Hypothalamus (tissue), 51 donors: ENCODE data around the gene CHST11.

Experiments
- DNase-seq, 51 donors: peaks; one replicate each; lab custom pipeline; 2025; lab: John Stamatoyannopoulos, UW

The CHST11 gene

DNA sequence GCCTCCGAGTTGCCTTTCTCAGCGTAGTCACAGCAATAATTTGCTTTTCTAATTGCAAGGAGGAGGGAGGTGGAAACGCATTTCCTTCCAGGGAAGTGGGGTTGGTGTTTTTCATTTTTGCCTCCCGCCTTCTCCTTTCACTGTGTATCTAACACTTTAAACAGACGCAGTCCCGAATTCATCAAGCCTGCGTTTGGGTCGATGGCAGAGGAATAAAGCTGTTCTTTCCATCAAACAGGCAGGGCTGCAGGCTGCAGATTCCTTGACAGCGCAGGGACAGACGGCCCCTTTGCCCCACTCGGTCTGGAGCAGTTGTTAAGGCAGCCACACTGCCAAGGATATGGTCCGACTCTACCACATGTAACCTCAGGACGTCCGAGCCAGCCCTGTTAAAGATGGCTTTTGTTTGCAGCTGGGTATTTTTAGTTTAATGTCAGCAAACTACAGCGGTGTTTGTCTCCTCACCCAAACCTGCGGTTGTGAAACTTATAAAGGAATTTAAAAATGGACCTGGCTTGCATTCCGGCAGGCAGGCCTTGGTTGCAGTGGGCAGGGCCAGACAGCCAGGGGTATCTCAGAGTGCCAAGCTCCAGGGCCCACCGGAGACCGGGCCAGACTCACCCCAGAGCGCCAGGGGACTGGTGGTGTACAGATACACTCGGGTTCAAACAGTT, 2.1 kb downstream of the CHST11 start:
- peak in 17 of 51 donors; percentile 4 to 69 (median 19) for DNase-seq

DNA sequence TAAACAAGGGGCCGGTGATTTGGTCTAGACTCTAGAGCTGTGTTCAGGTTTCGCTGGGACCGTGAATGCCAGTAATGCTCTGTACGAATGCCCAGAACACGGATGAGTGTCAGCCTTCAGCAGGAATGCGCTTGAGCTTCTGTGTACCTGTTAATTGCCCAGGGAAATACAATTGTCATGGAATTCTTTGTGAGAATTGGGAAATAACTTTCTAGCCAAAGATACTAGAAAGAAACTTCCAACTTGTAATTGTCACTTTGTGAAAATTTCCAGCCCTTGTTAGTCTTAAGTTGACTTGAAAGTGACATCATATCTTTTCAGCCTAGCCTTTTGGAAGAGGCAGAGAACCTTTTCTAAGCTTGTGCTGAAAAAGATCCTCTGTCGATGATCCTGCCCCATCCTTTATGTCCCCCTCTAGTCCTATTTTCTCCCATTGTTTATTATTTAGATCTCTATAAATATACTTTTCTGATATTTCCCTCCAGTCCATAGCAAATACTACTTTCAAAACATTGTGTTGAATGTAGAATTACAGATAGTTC, 2.7 kb downstream of the CHST11 start:
- DNase-seq, result no peak

DNA sequence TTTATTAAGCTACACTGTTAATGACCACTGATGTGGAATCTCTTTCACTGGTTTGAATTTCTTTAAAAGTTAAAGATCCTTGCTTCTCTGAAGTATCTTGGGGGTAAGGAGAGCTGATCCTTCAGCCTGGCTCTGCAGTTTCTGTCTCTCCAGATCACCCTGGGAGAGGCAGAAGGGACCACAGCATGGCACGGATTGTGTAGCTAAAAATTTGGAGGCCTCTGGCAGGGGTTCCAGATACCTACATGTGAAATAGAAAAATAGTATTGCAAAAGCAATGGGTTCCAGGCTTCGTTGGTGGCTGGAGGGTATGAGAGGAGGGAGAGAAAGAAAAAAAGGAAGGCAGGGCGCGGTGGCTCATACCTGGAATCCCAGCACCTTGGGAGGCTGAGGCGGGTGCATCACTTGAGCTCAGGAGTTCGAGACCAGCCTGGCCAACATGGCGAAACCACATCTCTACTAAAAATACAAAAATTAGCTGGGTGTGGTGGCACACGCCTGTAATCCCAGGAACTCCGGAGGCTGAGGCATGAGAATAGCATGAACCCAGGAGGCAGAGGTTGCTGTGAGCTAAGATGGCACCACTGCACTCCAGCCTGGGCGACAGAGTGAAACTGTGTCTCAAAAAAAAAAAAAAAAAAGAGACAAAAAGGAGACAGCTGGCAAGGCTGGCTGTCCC, 3.4 kb downstream of the CHST11 start:
- DNase-seq, result no peak

DNA sequence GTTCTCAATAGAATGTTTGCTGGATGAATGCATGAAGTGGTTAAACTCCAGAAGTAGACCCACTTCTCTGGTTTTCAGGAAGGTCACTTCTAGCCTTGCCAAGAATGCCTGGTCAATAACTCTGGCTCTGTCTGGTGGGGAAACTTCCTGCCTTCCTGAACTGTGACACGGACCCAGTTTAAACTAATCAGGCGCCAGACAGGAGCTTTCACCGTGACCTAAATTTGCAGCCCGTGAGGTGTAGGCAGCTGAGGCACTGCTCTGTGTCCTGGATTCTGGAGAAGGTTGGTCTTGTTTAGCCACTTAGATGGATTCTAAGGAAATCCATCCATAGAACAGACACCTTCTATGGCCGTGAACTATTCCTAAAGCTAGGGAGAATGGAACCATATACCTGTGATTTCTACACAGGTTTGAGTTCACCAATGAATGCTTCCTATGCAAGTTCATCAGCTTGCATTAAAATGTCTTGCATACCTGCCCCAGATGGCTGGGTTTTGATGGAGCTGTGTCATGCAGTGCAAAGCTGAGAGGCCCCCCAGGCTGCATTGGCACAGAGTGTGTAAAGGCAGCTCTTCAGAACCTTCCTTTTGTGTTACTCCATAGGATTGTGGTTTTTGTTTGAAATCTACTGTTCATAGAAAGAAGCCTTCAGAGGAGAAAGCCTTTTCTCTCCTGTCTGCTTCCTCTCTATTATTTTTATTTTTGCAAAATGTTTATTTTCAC, 4.4 kb downstream of the CHST11 start:
- DNase-seq, result no peak

DNA sequence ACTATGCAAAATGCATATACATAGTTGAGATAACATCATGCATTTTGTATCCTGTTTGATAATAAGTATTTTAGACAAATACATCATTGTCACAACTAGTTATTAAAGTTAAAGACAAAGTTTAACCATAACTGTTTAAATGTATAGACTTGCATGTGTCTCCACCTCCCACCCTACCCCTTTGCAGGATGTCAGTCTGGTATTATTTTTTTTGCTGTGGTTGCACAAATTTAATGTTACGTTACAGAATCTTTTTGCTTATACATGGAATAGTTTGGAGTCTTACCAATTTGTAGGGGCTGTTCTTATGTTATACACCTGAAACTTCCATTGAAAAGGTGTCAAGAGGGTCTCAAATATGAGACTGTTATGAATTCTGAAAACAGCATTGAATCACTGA, 5.6 kb downstream of the CHST11 start:
- DNase-seq, result no peak

DNA sequence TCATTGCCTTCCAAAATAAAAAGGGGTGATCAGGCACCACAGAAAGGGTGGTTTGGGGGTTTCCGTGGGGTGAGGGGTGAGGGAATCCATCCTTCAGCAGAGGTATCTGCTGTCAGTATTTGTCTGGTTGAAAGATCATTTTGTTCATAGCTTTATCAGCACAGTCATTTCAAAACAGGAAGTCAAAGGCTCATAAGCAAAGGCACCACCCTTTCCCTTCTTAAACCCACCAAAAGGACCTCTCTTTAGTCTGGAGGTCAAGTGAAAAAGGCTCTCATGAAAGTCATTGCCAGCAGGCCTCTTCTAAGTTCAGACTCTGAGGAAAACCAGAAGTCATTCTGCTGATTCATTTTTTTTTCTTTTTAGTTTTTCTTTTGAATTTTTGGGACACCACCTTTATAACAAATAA, 6.2 kb downstream of the CHST11 start:
- no peak for DNase-seq

DNA sequence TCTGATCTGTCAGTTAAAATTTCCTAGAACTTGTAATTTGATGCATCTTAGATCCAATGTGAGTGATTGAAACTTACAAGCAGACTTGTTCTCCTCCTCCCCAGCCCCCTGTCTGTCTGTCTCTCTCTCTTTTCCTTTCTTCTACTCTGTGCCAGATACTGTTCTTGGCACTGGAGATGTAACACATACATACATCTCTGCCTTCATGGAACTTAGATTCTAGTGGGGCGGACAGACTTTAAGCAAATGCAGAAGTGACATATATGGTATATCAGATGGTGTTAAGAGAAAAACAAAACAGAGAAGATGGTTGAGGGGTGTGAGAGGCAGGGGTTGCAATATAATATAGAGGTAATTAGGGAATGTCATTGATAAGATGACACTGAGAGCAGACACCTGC, 6.6 kb downstream of the CHST11 start:
- no peak for DNase-seq

DNA sequence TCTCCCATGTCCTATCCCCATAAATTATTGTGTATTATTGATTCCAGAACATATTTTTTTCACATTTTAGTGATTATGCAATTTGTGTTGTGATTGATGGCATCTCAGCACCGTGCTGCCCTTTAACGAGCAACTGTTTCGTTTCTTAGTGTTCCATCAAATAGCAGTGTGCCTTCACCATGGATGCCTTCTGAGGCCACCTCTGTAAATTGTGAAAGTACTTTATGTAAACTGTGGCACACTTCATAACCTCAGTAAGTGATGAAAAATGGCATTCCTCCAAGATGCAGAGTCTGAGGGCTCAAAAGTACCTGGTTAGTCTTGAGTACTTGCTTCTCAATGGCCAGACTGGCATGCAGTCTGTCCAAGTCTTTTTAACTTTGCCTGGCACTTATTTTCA, 8.2 kb downstream of the CHST11 start:
- DNase-seq, result no peak

DNA sequence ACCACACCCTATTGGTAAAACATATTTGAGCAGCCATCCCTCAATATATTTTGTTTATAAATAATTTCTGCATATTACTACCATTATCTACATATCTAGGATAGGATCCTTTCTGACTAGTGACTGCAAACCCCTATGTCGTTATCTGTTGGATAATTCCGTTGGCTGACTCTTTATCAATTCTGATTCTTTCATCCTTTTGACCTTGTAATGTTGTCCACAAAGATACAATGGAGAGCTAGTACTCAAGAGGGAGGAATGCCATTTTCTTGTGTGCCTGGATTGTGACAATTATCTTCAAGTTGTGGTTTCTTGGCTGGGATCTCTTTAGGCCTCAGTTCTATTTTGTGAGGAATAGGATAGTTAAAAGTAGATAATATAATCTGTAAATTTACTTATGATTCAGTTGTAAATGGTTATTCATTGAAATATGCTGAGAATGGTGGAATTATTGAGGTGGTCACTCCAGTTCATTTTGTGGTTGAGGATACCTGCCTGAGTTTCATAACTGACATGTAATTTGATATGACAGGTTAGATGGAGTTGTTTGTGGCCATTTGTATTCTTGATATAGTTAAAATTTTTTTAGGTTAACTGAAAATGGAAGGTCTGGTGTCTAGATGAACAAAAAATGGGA, 10.1 kb downstream of the CHST11 start:
- DNase-seq, result no peak

DNA sequence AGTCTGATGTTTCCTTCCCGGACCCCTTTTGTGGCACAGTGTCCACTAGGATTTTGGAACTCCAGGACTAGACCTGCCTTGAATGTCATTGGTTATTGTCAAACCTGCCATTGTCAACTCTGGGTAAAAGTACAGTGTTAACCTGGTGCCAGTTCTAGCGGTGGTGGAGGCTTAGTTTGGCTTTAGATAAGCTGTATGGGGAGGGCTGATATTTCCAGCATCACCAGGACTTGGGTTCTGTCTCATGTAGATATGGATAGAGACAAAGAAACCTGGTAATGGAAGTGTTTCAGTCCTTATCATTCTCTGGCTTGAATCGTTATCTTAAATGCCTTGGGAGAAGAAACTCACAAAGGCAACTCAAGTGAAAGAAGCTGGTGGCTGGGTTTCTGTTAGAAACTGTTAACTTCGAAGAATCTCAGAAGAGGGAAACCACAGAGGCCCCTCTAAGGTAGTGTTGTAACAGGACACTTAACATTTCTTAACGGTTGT, 10.6 kb downstream of the CHST11 start:
- no peak for DNase-seq

DNA sequence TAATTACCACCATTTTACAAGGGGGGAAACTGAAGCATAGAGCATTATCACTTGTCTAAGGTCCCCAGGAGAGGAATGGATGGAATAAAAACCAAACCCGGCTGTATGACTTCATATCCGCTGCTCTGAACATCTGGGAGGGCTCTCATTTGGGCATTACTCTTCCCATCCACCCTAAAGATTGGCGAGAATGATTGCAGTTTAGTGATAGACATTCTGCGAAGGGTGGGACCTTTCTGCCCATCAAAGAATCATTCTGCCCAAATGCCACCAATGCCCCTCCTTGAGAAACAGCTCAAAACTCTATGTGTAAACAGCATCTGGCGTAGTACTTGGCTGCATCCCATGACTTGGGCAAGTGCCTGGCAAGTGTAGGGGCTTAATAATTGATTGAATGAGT, 11.6 kb downstream of the CHST11 start:
- no peak for DNase-seq

DNA sequence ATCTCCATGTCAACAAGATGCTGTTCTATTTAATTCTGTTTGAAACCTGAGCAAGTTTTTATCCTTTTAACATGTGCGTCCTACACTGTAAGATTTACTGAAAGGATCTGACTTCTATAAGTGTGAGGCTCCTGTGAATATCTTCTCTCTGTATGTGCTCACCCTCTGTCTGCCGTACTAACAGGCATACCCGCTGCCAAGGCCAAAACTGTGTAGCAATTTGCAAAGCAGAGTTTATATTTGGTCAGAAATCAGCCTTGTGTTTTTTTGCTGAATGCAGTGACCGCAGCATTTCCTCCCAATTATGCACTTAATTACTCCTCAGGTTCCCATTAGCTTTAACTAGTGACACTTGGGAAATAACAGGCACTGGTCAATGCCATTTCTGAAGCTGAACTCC, 12.3 kb downstream of the CHST11 start:
- no peak for DNase-seq

DNA sequence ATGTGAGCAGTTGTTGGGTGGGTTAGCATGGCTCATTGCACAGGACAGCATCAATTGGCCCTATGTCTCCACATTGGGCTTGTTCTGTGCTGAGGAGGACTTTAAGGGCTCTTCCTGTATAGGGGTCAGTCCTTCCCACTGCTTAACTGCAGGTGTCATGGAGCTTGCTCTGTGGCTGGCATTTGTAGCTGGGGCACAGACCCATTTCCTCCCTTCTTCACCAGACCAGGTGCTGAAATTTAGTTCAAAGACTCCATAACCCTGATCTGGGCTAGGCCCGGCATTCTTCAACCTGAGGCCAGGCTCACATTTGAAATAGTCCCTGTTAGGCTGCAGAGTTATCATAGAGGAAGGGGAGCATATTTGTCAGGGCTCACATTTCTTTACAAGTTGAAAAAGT, 12.8 kb downstream of the CHST11 start:
- DNase-seq, result no peak

DNA sequence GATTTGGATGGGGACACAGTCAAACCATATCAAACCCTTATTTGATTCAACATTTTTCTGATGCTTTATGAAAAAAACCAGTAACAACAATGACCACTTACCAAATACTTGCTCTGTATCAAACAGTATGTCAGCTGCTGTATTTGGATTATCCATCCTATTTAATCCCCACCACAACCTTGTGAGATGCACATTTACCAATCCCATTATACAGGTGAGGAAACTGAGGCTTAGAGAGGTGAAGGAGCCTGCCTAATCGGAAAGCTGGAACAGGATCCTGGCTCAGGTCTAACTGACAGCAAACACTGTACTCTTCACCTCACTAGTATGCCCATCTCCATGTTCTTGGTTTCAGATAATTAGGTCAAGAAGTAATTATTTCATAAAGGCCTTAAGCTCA, 13.8 kb downstream of the CHST11 start:
- no peak for DNase-seq

DNA sequence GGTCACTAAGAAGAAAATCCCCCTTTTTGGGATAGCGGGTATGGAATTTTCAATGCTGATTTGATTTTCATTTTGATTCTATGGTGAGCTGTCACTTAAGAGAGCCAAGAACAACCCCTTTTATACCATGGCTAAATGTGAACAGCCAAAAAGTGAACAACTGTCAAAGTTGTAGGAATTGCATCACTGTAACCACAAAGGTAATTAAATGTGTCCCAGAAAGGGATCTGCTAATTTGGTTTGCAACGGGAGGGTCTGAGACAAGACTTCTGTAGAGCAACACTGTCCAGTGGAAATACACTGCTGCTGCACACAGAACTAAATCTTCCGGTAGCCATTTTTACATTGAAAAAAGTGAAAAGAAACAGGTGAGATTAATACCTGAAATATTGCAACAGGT, 14.6 kb downstream of the CHST11 start:
- DNase-seq, result no peak

DNA sequence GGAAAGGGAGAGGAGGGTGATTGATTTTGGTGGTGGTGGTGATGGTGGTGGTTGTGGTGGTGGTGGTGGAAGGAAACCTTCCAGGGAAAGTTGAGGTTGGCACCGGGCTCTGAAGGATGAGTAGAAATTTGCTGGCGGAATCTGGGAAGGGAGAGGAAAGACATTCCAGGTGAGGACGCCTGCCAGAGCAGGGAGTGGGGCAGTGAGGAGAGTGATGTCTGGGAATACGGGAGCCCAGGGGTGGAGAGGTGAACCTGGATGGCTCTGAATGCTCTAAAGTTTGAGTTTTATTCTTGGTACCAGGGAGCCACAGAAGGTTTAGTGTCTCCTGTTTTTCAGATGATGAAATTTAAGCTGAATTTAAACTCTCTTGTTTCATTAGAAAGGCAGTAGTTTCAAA, 16.0 kb downstream of the CHST11 start:
- no peak for DNase-seq

DNA sequence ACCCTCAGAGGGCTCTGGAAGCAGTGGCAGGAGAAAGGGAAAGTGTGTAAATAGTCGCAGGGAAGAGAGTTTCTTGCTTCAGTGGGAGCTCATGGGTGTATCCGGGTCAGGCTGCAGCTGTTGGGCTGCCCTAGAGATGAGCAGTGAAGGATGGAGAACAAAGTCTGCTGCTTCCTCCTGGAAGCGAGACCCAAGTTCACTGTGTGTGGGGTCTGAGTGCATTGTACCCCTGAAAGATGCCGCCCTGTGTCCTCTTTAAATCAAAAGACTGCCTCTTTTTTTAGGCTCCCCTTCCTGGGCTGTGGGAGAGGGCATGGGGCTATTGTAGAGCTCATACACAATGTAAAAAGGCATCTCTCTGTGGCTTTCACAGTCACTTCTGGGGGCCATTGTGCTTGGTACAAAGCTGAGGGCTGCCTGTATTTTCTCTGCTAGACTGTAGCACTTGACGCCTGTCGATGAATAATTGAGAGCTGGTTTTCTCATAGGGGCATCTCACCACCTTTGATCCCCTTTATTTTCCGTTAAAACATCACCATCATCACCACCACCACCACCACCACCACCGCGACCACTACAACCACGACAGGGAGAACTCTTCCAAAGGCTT, 16.7 kb downstream of the CHST11 start:
- no peak for DNase-seq

DNA sequence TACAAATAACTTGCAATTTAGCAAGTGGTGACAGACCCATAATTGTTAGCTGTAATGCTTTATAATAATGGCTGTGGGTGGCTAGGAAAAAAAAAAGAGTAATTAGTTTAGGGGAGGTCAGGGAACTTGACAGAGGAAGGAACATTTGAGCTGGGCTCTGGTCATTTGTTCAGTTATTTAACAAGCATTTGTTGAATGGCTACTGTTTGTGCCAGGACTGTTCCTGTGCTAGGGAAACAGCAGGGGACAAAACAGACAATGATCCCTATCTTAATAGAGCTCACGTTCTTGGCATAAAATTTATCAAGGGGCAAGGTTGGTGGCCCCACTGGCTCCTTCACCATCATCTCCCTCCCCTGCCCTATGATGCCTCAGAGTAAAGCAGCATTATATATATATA, 18.5 kb downstream of the CHST11 start:
- DNase-seq, result no peak

DNA sequence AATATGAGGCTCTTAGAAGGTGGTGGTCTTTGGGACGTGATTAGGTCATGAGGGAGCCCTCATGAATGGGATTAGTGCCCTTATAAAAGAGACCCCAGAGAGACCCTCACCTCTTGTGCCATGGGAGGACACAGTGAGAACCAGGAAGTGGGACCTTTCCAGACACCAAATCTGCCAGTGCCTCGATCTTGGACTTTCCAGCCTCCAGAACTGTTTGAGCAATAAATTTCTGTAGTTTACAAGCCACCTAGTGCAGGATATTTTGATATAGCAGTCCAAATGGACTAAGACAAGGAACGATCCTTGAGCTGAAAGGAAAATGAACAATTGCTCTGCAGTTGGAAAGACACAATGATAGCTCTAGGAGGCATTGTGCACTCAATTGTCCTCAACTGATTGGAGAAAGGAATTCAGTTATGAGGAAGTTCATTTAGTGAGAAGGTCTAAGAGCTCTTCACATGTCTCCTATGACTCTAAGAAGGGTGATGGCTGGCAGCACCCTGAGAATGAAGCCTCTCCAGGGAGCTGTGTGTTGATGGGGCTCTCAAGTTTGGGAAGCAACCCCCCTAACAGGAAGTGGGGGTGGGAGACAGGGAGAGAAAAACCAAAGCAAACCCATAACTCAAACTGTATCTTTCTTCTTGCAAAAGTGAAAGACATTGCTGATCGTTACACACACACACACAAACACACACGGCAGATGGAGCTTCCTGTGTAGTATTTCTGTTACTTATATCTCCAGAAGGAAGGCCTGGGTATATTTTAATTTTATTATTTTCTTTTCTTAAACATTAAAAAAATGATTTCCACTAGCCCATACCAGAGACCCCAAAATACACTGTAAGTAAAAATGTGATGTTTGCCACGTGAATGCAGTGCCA, 21.0 kb downstream of the CHST11 start:
- DNase-seq, result no peak
